SKM-1 (cell line): Measurements from ENCODE around the gene SLC22A14.

Experiments
- DNase-seq: peaks from one replicate; lab custom pipeline; 2025; ENCODE audit not compliant: unreplicated experiment; lab: John Stamatoyannopoulos, UW

SLC22A14 gene

DNA sequence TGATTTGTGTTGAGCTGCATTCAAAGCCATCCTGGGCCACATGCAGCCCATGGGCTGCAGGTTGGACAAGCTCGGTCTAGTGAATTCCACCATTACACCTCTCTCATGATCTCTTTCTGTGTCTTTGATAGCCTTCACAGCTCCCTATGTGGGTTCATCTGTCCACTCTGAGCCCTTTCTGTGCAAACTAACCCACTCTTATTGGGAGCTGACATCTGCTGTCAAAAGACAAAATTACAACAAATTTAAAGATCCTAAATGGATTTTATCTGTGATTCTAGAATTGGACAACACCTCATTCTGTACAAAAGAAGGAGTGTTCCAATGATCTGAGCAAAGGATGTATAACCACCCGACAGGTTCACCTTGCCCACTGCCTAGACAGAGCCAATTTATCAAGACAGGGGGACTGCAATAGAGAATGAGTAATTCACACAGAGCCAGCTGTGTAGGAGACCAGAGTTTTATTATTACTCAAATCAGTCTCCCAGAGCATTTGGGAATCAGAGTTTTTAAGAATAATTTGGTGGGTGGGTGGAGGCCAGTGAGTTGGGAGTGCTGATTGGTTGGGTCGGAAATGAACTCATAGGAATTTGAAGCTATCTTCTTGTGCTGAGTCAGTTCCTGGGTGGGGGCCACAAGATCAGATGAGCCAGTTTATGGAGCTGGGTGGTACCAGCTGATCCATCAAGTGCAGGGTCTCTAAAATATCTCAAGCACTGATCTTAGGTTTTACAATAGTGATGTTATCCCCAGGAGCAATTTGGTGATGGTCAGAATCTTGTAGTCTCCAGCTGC lies 61.9 kb downstream of the SLC22A14 start:
- DNase-seq: no peak

DNA sequence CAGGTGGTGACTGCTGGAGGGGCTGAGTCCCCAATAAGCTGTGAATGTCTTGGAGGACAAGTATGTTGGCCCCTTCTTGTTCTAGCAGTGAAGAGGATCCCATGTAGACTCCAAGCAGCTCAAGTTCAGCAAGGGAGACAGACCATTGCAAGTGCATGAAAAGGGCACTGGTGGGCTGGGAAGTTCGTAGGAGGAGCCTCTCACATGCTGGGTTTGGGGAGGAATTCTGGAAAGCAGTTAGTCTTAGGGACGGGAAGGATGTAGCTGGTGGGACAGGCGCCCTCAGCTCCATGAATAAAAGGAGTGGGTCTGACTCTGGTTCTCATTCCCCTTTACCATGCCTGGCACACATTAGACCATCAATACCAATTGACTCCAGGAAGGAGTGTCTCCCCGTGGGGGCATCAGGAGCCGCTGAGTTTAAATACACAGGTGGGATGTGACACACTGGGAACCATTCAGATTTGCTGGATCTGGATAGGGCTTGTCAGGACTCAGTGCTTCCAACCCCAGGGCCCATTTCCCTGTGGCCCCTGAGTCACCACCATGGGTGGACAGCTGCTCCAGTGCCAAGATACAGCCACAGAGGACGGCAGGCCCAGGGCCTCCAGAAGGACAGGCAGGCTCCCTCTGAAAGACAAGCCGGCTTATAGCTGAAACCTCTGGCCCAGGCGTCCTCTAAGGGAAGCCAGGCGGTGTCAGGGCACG lies 63.9 kb downstream of the SLC22A14 start:
- no peak for DNase-seq

DNA sequence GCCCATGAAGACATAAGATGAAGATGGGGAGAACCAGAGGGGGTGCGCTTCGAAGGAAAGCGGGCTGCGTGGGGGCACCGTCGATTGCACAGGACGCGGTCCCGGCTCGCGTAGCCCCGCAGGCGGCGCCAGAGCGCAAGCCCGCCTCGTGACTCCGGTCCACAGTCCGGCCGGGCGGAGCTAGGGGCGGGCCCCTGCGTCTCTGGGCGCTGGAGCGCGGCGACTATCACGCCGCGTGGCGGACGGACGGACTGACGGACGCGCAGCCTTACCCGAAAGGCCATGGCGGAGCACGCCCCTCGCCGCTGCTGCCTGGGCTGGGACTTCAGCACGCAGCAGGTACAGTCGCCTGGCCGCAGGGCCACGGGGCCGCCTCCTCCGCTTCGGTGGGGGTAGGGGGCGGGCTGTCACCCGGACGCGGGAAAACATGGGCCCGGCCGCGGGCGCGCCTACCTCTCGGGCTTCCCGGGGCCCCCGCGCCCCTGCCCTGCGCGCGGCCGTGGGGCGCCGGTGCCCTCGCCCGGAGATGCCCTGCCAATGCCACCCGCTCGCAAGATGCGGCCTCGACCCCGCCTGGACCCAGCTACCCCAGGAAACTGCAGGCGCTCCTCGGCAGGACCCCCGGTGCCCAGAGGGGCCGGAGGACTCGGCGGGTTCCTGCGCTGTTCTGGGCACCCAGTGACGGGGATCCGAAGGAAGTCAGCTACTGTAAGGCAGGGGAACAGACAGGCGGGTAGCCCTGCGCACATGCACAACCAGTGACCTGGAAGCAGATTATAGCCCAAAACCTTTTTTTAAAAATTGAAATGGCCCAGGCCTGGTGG lies 64.7 kb downstream of the SLC22A14 start, which contains the start of gene XYLB:
XYLB (plus strand) TSS at position 199 of the 824 bp plus-strand sequence; CDS start at position 283, 84 bp downstream.
- DNase-seq: peak; percentile 82

DNA sequence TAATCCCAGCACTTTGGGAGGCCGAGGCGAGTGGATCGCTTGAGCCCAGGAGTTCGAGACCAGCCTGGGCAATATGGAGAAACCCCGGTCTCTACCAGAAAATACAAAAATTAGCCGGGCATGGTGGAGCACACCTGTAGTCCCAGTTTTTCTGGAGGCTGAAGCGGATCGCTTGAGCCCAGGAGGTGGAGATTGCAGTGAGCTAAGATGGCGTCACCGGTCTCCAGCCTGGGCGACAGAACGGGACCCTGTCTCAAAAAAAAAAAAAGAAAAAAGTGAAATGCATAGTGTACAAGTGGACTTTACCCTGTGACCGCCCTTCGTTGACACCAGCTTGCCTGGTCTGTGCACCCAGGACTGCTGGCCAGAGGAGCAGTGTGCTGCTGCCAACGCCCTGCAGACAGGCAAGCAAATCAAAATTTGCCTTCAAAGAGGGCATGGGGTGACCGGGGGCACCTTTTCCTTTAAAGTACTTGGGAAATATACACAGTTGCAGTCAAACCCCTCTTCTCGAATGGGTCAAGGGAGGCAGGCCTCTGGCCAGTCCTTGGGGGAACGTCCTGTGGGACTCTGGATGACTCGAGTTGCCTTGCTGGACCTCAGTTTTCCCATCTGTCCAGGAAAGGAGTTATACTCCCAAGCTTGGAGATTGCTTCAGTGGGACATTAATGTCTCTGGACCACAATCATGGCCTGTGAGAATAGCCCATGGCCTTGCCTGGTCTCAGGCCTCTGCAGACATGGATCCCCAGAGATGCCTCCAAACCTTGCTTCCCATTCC lies 65.5 kb downstream of the SLC22A14 start:
- DNase-seq: no peak

DNA sequence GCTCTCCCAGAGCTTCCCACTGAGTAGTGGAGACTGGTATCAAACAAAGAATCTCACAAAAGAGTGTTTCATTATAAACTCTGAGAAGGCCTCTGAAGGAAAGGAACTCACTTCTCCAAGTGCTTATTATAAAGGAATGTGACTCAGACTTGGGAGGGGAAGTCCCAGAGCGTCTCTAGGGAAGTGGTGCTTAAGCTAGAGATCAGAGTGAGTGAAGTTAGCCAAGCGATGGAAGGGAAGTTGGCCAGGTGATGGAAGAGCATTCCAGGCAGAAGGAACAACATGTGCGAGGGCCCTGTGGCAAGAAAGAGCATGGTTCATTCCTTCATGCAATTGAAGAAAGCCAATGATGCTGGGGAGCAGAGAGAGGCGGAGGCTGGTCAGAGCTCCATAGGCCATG lies 66.8 kb downstream of the SLC22A14 start:
- DNase-seq: no peak

DNA sequence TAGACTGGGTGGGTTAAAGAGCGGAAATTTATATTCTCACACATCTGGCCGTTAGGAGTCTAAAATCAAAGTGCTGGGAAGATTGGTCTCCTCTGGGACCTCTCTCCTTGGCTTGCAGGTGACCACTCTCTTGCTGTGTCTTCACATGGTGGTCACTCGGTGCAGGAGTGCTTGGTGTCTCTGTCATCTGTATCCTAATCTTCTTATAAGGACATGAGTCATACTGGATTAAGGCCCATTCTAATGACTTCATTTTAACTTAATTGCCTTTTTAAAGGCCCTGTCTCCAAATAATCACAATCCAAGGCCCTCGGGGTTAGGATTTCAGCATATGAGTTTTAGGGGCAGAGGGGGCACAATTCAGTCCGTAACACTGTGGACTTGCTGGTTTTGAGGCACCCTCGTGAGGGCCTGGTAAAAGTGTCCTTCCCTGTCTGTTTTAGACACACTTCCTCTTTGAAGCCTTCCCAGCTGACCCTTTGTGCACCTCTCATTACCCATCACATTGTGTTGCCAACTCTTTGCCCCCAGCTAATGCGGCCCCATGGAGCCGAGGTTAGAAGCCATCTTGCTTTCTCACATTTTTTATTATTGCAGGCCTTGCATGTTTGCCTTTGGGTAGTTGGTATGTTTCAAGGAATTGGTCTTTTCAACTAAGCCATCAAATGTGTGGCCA lies 67.7 kb downstream of the SLC22A14 start:
- no peak for DNase-seq

DNA sequence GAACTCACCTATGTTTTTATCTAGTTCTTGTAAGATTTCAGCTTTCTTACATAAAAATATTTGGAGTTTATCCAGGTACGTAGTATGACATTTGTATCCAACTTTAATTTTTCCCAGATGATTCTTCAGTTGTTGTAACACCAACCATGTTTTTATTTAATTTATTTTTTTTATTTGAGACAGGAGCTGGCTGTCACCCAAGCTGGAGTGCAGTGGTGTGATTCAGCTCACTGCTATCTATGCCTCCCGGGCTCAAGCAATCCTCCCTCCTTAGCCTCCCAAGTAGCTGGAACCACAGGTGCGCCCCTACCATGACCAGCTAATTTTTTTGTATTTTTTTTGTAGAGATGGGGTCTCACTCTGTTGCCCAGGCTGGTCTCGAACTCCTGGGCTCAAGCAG lies 71.1 kb downstream of the SLC22A14 start:
- no peak for DNase-seq

DNA sequence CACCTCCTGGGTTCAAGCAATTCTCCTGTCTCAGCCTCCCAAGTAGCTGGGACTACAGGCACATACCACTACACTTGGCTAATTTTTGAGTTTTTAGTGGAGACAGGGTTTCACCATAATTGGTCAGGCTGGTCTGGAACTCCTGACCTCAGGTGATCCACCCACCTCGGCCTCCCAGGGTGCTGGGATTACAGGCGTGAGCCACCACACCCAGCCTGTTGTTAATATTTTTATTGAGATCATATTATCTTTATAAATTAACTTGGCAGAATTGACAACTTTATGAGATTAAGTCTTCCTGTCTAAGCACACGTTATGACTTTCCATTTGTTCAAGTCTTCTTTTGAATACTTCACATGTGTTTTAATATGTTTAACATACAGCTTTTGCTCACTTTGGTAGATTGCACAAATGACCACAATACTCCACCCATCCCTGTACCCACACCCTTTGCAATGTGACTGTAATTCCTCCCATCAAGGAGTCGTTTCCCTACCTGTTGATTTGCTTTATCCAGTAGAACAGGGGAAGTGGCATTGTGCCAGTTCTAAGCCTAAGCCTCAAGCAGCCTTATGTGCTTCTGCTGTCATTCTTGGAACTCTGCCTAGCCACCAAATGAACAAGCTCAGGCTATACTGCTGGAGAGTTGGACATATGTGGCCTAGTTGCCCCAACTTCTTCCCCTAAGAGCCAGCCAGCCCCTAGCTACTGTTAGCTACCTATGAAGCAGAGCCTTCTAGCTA lies 72.7 kb downstream of the SLC22A14 start:
- DNase-seq: no peak

DNA sequence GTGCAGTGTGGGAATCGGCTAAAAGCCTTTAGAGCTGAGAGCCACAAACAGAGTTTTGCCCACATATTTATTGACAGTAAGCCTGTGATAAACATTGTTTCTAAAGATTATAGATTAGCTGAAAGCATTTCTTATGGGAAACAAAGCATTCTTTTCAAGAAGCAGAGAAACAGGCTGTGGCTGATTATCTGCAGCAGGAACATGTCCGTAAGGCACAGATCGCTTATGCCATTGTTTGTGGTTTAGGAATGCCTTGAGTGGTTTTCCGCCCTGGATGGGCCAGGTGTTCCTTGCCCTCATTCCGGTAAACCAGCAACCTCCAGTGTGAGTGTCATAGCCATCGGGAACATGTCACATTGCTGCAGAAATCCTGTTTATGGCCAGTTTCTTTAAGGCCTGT lies 76.9 kb downstream of the SLC22A14 start:
- DNase-seq: no peak

DNA sequence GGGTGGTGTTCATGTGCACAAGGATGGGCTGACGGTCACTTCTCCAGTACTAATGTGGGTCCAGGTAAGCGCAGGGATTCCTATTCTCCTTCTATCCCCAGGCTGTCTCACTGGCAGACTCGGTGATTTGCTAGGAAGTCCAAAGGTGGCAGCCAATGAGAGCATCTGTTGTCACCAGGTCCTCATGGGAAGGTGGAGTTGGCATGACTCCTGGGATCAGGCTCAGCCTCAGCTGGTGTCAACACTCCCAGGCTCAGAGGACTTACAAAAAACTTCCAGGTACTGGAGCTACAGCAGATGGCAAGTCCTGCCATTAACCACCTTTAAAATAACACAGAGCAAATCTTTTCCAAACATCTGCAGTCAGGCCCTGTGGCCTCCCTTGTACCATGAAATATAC lies 78.3 kb downstream of the SLC22A14 start:
- no peak for DNase-seq

DNA sequence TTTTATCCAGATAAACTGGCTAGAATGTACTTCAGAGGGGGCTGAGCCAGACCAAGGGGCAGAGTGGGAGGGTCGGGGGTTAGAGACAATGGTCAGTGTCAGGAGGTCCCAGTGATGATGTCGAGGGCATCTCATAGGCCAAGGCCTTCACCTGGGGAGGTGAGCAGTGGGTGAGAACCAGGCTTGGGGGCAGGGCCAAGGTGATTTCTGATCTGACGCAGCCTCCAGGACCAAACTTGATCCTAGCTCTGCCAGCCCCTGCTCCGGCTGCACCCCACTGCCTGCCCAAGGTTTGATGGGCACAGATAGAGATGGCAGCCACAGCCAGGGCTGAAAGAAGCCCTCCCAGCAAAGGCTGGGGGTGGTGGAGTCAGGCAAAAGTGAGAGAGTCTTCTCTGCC lies 79.4 kb downstream of the SLC22A14 start:
- no peak for DNase-seq

DNA sequence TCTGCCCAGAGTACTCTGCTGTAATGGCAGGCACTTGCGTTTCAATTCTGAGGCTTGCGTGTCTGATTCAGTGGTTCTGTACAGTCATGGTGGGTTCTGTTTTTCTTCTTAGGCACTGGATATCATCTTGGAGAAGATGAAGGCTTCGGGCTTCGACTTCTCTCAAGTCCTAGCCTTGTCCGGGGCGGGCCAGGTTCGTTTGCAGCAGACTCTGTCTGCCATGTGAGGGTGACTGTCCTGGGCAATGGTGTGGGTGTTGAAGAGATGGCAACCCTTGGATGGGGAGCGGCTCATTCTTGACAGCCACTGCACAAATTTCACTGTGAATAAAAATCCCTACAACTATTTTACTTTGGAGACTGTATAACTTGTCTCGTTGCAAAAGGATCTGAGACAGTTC lies 80.7 kb downstream of the SLC22A14 start:
- no peak for DNase-seq

DNA sequence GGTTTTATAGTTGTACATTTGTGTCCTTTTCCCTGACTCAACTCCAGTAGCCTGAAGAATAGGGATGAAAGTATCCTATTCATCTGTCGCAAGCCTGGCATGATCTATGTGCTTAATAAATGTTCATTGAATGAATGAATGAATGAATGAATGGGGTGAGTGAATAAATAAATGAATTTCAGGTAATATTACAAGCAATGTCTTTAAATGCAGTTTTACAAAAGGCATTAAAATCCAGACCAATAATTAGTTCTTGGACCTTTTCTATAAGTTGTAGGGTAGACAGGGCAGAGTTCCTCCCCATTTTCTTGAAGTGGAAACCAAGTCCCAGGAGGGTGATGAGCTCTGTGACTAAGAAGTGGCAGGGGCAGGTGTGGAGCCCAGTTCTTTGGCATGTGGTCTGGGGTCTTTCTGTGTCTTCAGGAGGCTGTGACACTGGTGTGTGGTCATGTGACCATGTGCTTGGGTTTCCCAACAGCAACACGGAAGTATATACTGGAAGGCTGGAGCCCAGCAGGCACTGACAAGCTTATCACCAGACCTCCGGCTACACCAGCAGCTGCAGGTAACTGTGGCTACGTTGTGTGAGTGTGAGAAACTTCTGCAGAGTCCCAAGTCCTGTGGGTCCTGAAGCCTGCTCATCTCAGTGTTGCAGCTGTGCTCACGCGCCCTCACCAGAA lies 82.8 kb downstream of the SLC22A14 start:
- DNase-seq: no peak

DNA sequence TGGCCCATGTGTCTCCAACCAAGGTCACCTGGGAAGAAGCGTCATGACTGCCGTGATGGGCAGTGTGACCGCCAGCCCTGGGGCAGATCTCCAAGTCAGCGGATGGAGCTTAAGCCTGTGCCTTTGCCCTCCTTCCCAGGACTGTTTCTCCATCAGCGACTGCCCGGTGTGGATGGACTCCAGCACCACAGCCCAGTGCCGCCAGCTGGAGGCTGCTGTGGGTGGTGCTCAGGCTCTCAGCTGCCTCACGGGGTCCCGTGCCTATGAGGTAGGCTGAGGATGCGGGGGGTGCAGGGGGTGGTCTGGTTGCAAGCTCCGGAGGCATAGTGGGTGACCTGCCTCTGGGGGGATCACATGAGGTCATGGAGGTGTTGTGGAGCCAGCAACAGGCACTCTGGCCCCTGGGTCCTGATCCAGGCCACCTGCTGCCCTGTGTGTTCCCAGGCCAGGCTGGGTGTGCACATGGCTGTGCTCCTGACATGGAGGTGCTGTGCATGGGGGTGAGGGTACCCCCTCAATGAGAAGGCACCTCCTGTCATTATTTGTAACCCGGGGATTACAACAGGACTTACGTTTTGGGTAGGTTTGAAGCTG lies 83.5 kb downstream of the SLC22A14 start:
- no peak for DNase-seq

DNA sequence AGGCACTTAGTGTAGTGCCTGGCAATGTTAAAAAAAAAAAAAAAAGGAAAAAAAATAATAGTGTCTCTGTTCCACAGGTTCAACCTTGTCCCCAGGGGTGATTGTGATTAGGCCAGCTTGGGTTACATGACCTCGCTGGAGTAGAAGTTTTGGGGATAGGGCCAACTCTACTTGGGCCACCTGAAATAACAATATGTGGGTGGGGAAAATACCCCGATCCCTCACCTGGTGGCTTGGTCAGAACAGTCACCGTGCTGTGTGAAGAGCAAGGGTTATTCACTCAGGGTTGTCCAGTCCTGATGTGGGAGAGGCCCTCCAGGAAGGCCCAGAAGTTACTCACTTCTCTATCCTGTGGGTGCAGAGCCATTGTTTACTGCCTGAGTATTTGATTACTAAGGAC lies 84.0 kb downstream of the SLC22A14 start:
- DNase-seq: no peak

DNA sequence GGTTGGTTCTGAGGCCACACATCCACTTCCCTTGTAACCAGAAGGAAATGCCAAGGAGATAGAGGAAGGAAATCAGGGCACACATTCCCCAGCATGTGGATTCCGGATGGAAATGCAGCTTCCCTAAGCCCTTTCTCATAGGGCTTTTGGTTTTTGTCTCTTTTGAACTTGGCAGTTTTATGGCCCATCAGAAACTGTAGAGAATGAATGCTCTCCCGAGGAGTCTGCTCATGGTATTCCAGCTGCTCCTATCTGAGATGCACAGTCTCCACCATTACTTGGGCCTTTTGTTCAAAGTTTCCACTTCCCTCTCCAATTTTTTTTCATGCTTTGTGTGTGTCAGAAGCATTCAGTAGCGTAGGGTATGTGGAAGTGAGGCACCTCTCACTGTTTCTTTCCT lies 85.7 kb downstream of the SLC22A14 start:
- DNase-seq: no peak
